Measurements from ENCODE around the gene METTL15.

METTL15 gene

DNA sequence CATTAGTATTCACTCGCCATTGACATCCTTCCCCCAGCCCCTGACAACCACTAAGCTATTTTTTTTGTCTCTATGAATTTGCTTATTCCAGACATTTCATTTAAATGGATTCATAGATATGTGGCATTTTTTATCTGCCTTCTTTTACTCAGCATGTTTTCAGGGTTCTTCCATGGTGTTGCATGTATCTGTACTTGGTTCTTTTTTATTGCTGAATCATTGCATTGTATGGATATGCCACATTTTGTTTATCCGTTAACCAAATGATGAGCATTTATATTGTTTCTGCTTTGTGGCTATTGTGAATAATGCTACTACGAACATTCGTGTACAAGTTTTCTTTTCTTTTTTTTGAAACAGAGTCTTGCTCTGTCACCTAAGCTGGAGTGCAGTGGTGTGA is 5.9 kb downstream of the METTL15 start:
- TF ChIP-seq POLR2AphosphoS5 (IDR thresholded peaks at IDR 0.05; ENCODE audit: low read depth, low read length) (no peak), SIN3A (IDR thresholded peaks at IDR 0.05; ENCODE audit: borderline replicate concordance, insufficient read depth, low read length) (no peak), FOXP2 (optimal IDR thresholded peaks at IDR 0.05; ENCODE audit: borderline replicate concordance, extremely low read depth, extremely low read length, insufficient read depth) (no peak), TAF1 (IDR thresholded peaks at IDR 0.05; ENCODE audit: borderline replicate concordance, insufficient read depth, low read length) (no peak)
- TF ChIP-seq, protein P1, sequence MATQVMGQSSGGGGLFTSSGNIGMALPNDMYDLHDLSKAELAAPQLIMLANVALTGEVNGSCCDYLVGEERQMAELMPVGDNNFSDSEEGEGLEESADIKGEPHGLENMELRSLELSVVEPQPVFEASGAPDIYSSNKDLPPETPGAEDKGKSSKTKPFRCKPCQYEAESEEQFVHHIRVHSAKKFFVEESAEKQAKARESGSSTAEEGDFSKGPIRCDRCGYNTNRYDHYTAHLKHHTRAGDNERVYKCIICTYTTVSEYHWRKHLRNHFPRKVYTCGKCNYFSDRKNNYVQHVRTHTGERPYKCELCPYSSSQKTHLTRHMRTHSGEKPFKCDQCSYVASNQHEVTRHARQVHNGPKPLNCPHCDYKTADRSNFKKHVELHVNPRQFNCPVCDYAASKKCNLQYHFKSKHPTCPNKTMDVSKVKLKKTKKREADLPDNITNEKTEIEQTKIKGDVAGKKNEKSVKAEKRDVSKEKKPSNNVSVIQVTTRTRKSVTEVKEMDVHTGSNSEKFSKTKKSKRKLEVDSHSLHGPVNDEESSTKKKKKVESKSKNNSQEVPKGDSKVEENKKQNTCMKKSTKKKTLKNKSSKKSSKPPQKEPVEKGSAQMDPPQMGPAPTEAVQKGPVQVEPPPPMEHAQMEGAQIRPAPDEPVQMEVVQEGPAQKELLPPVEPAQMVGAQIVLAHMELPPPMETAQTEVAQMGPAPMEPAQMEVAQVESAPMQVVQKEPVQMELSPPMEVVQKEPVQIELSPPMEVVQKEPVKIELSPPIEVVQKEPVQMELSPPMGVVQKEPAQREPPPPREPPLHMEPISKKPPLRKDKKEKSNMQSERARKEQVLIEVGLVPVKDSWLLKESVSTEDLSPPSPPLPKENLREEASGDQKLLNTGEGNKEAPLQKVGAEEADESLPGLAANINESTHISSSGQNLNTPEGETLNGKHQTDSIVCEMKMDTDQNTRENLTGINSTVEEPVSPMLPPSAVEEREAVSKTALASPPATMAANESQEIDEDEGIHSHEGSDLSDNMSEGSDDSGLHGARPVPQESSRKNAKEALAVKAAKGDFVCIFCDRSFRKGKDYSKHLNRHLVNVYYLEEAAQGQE (IDR thresholded peaks at IDR 0.05; ENCODE audit: insufficient read depth in 1 of 2, low read depth in 2 of 2, low read length in 2 of 2), result no peak

DNA sequence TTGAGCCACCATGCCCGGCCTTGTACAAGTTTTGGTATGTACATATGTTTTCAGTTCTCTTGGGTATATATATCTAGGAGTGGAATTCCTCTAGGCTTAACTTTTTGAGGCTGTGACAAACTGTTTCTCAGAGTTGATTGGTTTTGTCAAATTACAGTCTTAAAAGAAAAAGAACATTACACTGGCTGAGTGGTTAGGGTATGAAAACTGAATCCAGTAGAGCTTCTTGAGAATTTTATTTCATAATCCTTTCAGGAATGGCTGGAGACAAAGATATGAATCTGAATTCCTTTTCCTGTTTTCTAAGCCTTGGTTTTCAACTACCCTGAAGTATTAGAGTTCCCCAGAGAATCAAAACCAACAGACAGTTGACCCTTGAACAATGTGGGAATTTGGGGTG is 6.5 kb downstream of the METTL15 start:
- no peak for TF ChIP-seq FOXP2 (optimal IDR thresholded peaks at IDR 0.05; ENCODE audit: borderline replicate concordance, extremely low read depth, extremely low read length, insufficient read depth)
- TF ChIP-seq POLR2AphosphoS5 (IDR thresholded peaks at IDR 0.05; ENCODE audit: low read depth, low read length), result no peak
- no peak for TF ChIP-seq SIN3A (IDR thresholded peaks at IDR 0.05; ENCODE audit: borderline replicate concordance, insufficient read depth, low read length)
- no peak for TF ChIP-seq TAF1 (IDR thresholded peaks at IDR 0.05; ENCODE audit: borderline replicate concordance, insufficient read depth, low read length)
- TF ChIP-seq, protein P1 (IDR thresholded peaks at IDR 0.05; ENCODE audit: insufficient read depth in 1 of 2, low read depth in 2 of 2, low read length in 2 of 2), result no peak

DNA sequence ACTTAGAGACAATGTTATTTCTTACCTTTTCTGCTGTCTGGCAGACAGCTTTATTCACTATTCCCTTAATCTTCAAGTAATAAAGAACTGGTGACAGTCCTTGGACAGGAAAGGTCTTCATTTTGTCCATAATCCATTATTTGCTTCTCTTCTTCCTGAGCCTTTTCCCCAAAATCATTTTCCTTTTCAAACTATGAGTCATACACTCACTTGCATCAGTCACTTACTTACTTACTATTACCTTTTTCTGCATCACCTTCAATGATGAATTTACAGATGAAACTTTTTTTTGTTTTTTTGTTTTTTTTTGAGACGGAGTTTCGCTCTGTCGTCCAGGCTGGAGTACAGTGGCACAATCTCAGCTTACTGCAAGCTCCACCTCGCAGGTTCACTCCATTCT is 9.5 kb downstream of the METTL15 start:
- TF ChIP-seq POLR2AphosphoS5 (IDR thresholded peaks at IDR 0.05; ENCODE audit: low read depth, low read length) (no peak), SIN3A (IDR thresholded peaks at IDR 0.05; ENCODE audit: borderline replicate concordance, insufficient read depth, low read length) (no peak), TAF1 (IDR thresholded peaks at IDR 0.05; ENCODE audit: borderline replicate concordance, insufficient read depth, low read length) (no peak), FOXP2 (optimal IDR thresholded peaks at IDR 0.05; ENCODE audit: borderline replicate concordance, extremely low read depth, extremely low read length, insufficient read depth) (no peak)
- TF ChIP-seq, protein P1 (IDR thresholded peaks at IDR 0.05; ENCODE audit: insufficient read depth in 1 of 2, low read depth in 2 of 2, low read length in 2 of 2), result no peak

DNA sequence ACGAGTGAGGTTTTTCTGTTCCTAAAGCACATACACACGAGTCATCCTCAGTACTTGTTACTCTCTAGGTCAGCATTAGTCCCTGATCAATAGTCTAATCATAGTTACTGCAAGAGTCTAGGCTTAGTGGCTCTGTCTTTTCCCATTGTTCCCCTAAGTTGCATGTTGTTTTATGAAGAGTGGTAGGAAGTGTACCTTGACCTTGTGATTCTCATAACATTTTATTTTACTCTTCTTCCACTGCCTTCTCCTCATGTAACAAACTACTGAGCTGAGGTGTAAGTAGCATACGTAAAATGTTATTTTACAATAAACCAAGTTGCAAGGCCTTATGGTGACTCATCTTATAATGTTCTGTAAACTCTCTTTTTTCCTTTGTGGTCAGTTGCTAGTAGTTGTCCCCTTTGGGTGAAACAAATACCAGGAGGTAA is 15.0 kb downstream of the METTL15 start:
- TF ChIP-seq, protein P1 (IDR thresholded peaks at IDR 0.05; ENCODE audit: insufficient read depth in 1 of 2, low read depth in 2 of 2, low read length in 2 of 2), result no peak
- TF ChIP-seq TAF1 (IDR thresholded peaks at IDR 0.05; ENCODE audit: borderline replicate concordance, insufficient read depth, low read length), result no peak

DNA sequence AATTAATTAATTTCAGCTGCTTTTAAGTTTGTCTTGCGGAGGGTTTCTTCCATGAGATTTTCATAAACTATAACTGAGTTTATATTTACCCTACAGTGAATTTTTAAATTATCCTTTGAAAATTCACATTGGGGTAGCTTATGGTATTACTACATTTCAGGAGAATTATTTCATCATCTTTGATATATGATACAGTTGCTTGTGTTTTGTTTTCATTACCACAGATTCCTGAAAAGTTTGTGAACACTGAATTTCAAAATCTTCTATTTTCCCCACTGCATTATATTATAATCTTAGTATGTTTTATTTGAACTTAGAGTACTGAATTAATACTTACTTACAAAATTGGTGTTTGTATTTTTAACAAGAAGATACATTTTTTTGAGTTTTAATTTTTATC is 24.4 kb downstream of the METTL15 start:
- TF ChIP-seq, protein P1 (IDR thresholded peaks at IDR 0.05; ENCODE audit: insufficient read depth in 1 of 2, low read depth in 2 of 2, low read length in 2 of 2), result no peak
- TF ChIP-seq TAF1 (IDR thresholded peaks at IDR 0.05; ENCODE audit: borderline replicate concordance, insufficient read depth, low read length), result no peak
- no peak for TF ChIP-seq FOXP2 (optimal IDR thresholded peaks at IDR 0.05; ENCODE audit: borderline replicate concordance, extremely low read depth, extremely low read length, insufficient read depth)
- no peak for TF ChIP-seq POLR2AphosphoS5 (IDR thresholded peaks at IDR 0.05; ENCODE audit: low read depth, low read length)
- no peak for TF ChIP-seq SIN3A (IDR thresholded peaks at IDR 0.05; ENCODE audit: borderline replicate concordance, insufficient read depth, low read length)
